WERI-Rb-1 (cell line): ENCODE measurements around the gene SESN2.

Source experiments
- DNase-seq: peaks from one replicate; pipeline ENCODE4 v3.0.0-alpha.2; 2020
- H3K27ac ChIP-seq: fragments of 250-450 bp; sonication (Bioruptor Pico); 2 replicates; pipeline ENCODE4 v1.5.1; 2020; ENCODE audit warnings: mild to moderate bottlenecking, moderate library complexity
- H3K27me3 ChIP-seq: fragments of 250-450 bp; sonication (Bioruptor Pico); 2 replicates; pipeline ENCODE4 v1.5.1; 2021; ENCODE audit warnings: mild to moderate bottlenecking, low read depth, moderate library complexity; ENCODE audit not compliant: insufficient read depth, severe bottlenecking
- H3K36me3 ChIP-seq: fragments of 250-450 bp; sonication (Bioruptor Pico); 2 replicates; pipeline ENCODE4 v1.5.1; 2020; ENCODE audit warnings: mild to moderate bottlenecking, moderate library complexity
- H3K4me3 ChIP-seq: 2 replicates; pipeline ENCODE4 v1.5.1; 2011; ENCODE audit warnings: low read depth, mild to moderate bottlenecking, control low read depth, low read length
- H3K9me3 ChIP-seq: fragments of 250-450 bp; sonication (Bioruptor Pico); 2 replicates; pipeline ENCODE4 v1.5.1; 2021; ENCODE audit warnings: mild to moderate bottlenecking, moderate library complexity; ENCODE audit not compliant: severe bottlenecking
- TF ChIP-seq, protein P1 (sequence below): IDR thresholded peaks from 2 replicates; pipeline ENCODE4 v1.5.1; 2011; ENCODE audit warnings: low read depth, mild to moderate bottlenecking, control low read depth, inconsistent platforms, low read length

The SESN2 gene, protein sequence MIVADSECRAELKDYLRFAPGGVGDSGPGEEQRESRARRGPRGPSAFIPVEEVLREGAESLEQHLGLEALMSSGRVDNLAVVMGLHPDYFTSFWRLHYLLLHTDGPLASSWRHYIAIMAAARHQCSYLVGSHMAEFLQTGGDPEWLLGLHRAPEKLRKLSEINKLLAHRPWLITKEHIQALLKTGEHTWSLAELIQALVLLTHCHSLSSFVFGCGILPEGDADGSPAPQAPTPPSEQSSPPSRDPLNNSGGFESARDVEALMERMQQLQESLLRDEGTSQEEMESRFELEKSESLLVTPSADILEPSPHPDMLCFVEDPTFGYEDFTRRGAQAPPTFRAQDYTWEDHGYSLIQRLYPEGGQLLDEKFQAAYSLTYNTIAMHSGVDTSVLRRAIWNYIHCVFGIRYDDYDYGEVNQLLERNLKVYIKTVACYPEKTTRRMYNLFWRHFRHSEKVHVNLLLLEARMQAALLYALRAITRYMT

DNA sequence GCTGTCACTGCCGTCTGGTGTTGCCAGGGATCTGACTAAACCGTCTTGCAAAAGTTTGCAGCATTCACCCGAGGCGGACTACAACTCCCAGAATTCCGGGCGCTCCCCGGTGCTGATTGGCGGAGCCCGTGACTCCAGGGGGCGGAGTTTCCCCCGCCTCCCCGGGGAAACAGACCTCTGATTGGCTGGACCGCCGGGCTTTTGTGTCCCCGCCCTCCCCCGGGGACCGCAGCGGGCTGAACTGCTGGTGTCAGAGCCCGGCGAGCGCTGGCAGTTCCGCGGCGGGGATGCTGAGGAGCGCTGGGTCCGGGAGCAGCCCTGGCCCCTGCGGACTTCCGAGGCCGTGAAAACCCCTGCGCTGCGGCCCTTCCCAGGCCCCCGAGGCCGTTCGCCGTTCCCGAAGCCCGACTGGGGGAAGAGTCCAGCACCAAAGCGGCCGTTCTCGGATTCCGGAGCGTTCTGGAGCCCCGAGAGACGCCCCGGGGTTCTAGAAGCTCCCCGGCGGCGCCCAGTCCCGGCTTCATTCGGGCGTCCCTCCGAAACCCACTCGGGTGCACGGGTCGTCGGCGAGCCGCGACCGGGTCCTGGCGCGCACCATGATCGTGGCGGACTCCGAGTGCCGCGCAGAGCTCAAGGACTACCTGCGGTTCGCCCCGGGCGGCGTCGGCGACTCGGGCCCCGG is at the start of gene SESN2:
Gene SESN2, plus strand, starts transcription at position 267 of the 682 bp plus-strand sequence. Its CDS starts 330 bp downstream, at position 597.
- Histone ChIP-seq H3K36me3 (no peaks in the 10 kb centered on the region), H3K27ac (peak within 1 kb of the TSS; percentile 86), H3K4me3 (peak within 1 kb of the TSS; percentile 78), H3K9me3 (no peaks in the 10 kb centered on the region), H3K27me3 (no peaks in the 10 kb centered on the region)
- DNase-seq = peak; percentile 98
- TF ChIP-seq, protein P1, sequence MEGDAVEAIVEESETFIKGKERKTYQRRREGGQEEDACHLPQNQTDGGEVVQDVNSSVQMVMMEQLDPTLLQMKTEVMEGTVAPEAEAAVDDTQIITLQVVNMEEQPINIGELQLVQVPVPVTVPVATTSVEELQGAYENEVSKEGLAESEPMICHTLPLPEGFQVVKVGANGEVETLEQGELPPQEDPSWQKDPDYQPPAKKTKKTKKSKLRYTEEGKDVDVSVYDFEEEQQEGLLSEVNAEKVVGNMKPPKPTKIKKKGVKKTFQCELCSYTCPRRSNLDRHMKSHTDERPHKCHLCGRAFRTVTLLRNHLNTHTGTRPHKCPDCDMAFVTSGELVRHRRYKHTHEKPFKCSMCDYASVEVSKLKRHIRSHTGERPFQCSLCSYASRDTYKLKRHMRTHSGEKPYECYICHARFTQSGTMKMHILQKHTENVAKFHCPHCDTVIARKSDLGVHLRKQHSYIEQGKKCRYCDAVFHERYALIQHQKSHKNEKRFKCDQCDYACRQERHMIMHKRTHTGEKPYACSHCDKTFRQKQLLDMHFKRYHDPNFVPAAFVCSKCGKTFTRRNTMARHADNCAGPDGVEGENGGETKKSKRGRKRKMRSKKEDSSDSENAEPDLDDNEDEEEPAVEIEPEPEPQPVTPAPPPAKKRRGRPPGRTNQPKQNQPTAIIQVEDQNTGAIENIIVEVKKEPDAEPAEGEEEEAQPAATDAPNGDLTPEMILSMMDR = no peak

- TF ChIP-seq, protein P1 = no peak
- Histone ChIP-seq H3K4me3 (no peak overlapping the region), H3K27ac (no peak overlapping the region), H3K27me3 (no peaks in the 10 kb centered on the region), H3K9me3 (no peaks in the 10 kb centered on the region), H3K36me3 (peaks cover 71% of the 10 kb centered on the region)
- no peak for DNase-seq
Measured at GRCh38 chr1:28209700-28210099, 49.6 kb upstream of the SESN2 start.

DNA sequence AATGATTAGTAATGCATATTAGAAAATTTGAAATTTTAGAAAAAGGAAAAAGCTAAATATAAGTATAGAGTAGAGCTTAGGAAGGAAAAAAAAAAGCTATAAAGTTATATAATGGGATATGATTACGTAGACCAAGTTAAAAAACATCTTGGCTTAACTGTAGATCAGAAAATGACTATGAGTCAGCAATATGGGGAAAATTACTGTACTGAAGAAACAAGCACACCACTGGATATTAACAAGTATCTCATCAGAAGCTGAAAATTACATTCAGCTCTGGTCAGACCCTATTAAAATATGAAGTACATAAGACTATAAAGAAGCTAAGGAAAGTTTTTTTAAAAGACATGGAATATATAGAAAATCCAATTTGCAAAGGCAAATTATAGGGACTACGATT is 46.0 kb upstream of the SESN2 start:
- DNase-seq = no peak
- TF ChIP-seq, protein P1 = no peak
- Histone ChIP-seq H3K27me3 (no peaks in the 10 kb centered on the region), H3K36me3 (peaks cover 45% of the 10 kb centered on the region), H3K4me3 (no peak overlapping the region), H3K27ac (no peak overlapping the region), H3K9me3 (no peaks in the 10 kb centered on the region)

GRCh38 chr1:28229089-28229488 is 30.2 kb upstream of the SESN2 start:
- H3K4me3 ChIP-seq = no peak overlapping the region
- no peaks in the 10 kb centered on the region for H3K27me3 ChIP-seq
- no peak for DNase-seq
- TF ChIP-seq, protein P1 = no peak
- peaks cover 69% of the 10 kb centered on the region for H3K36me3 ChIP-seq
- H3K9me3 ChIP-seq = no peaks in the 10 kb centered on the region
- no peak overlapping the region for H3K27ac ChIP-seq

- no peaks in the 10 kb centered on the region for H3K27me3 ChIP-seq
- no peak for DNase-seq
- TF ChIP-seq, protein P1 = no peak
- no peak overlapping the region for H3K27ac ChIP-seq
- H3K36me3 ChIP-seq = peaks cover 60% of the 10 kb centered on the region
- H3K9me3 ChIP-seq = no peaks in the 10 kb centered on the region
- no peak overlapping the region for H3K4me3 ChIP-seq
Measured at GRCh38 chr1:28229996-28230395, 29.3 kb upstream of the SESN2 start.
